OCI-M1 (cell line): Measurements from ENCODE around the gene HEATR5B.

Source experiments
- DNase-seq: peaks from one replicate; lab custom pipeline; 2025; lab: John Stamatoyannopoulos, UW

HEATR5B gene

DNA sequence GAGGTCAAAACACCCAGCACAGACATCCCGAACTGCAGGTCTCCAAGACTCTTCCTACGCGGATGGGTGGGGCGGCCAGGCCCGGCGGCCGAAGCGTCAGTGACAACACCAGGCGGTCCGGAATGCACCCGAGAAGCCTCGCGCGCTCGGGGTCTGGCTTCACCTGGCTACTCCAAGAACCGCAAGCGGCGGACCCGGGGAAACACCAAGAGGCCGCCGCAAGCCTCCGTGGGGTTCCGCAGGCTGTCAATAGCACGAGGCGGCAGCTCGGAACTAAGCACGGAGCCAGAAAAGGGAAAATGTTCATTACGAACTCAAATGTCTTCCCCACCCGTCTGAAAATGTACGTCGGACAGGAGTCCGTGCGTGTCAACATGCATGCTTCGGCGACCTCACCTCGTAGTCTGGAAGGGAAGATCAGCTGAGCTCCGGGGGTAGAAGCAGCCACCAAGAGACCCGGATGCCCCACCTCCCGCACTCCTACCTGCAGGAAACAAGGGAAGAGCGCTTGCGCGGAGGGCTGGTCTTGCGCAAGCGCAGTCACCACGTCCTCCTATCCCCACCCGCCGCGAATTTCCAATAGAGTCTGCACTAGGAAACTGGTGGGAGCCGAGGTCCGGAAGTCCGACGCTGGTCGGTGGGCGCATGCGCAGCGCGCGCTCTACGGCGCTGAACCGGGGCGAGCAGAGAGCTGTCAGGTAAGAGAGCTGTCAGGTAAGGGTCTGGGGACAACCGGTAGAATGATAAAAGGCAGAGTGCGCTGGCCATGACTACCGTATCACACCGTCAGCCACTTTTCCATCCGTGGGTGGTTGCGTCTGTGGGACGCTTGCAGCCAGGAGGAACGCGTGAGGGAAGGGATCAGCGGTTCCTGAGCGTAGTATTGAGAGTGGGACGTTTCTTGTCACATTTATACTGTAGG lies at the start of gene HEATR5B, which contains the start of gene GPATCH11:
TSS of gene HEATR5B (minus strand) at position 500 of the 922 bp plus-strand sequence. CDS start 958 bp downstream, outside the sequence.
TSS of gene GPATCH11 (plus strand) at position 646 of the 922 bp plus-strand sequence. CDS start 3,864 bp downstream, outside the sequence.
- DNase-seq: peak; percentile 97

DNA sequence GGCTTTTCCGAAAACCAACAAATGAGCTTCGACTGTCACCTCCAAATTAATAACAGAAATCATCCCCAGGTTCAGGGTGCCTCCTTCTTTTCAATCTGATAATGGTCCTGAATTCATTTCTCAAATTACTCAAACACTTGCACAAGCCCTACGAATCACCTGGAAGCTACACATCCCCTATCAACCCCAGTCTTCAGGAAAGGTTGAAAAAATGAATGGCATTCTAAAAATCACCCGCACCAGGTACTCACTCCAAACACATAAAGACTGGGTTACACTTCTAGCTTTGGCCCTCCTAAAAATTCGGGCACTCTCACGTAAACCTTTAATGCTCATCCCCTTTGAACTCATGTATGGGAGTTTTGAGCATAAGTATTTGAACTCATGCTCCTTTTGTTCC lies 48.7 kb upstream of the HEATR5B start:
- no peak for DNase-seq

- DNase-seq: no peak
Observed at GRCh38 chr2:37125416-37125815, 41.2 kb upstream of the HEATR5B start.

DNA sequence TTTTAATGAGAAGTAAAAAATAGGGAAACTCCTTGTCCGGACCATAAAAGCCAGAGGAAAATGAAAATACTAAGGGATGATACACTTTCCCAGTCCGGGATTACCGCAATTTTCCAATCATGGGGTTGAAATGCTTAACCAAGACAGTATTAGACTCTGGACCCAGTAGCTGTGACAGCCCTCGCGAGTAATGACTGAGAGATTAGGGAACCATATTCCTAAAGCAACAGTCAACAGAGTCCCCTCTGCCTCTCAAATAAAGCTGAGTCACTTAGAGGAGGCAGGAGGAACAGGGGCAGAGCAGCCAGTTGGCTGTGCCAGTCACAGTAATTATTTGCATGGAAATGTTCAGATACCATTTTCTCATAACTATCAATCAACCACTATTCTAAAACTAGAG lies 35.0 kb upstream of the HEATR5B start:
- peak; percentile 6 for DNase-seq

DNA sequence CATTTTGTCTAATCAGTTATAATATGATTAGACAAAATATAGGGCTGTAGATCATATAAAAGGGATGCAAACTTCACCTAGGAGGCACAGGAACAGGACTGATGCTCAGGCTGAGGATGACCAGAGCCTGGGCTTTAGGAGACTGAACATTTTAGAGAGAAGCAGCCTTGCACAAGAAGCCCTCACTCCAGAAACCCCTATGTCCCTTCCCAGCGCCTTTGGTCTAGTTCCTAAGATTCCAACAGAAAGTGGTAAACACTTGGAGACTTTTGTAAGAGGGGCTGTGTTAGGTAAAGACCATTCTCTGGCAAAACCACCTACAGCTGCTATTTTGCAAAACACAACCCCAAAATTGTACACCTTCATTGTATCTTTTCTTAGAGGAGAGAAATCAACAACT lies 33.4 kb upstream of the HEATR5B start:
- no peak for DNase-seq

- DNase-seq: no peak
Observed at GRCh38 chr2:37111958-37112357, 27.8 kb upstream of the HEATR5B start.

- DNase-seq: no peak
Observed at GRCh38 chr2:37110306-37111212, 26.4 kb upstream of the HEATR5B start.

DNA sequence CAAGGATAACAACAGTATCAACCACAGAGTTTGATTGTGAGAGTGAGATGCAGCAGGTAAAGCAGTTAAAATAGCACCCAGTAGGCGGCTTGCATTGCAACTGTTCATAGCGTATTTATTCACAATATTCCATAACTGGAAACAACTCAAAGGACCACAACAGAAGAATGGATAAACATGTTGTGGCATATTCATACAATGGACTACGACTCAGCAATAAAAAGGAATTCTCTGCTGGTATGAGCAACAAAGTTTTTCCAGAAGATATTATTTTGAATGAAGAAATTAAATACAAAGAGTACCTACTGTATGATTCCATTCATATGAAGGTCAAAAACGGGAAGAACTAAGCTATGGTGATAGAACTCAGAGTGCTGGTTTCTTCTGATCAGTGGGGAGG lies 25.4 kb upstream of the HEATR5B start:
- no peak for DNase-seq

DNA sequence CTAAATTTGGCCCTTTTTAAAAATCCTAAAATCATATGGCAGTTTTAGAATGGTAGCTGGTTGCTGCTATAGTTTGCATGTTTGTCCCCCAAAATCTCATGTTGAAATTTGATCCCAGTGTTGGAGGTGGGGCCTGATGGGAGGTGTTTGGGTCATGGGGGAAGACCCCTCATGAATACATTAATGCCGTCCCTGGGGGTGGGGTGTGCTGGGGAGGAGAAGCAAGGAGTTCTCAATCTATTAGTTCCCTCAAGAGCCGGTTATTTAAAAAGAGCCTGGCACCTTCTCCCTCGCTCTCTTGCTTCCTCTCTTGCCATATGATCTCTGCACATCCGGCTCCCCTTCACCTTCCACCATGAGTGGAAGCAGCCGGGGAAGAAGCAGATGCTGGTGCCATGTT lies 21.0 kb upstream of the HEATR5B start:
- no peak for DNase-seq

GRCh38 chr2:37104178-37104577 lies 20.0 kb upstream of the HEATR5B start:
- no peak for DNase-seq

DNA sequence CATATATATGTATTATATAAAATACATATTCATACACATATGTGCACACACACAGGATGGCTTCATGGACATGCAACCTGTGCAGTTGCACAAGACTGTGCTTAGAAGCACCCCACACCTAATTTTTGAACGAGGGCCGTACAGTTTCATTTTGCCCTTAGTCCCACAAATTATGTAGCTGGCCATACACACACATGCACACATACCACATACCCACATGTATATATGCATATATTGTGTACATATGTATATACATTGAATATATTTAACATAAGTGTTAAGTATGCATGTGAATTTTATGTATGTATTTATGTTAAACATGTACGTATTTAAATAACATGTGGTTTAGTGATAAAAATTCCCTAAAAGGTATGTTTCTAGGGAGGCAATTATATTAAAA lies 18.4 kb upstream of the HEATR5B start:
- DNase-seq: no peak

DNA sequence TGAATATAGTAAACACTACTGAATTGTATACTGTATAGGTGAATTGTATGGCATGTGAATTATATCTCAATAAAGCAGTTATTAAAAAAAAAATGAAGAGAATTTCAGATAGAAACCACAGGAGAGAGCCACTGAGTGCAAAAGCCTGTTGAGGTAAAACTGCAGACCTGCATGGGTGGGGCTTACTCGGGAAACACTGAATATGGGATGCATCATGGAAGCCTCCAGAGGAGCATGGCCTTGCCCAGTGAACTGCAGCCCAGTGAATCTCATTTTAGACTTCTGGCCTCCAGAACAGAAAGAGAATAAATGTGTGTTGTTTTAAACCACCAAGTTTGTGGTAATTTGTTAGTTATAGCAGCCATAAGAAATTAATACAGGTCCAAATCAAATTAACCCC lies 15.9 kb upstream of the HEATR5B start:
- no peak for DNase-seq

DNA sequence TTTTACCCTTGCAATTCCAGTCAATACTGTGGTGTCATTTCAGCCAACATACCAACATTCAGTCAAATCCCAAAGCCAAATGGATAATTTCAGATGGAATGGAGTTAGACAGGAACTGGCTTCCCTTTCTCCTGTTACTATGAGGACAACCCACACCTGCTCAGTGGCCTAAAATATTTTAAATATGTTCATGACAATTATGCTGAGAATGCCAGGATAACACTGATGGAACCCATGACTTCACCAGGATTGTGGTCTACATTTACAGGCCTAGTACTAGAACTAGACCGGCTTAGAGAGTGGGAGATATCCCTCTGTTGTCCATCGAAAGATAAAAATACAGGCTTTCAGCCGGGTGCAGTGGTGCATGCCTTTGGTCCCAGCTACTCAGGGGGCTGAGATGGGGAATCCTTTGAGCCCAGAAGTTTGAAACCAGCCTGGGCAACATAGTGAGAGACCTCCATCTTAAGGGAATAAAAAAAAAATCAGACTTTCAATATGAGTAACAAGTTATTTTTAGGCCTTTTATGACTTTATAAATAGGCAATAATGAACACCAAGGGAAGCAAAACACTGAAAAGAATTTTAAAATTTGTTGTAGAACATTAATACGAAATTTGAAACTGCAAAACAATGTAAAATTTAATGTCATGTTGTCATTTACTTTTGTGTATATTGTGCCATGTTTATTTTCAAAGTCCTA lies 14.4 kb upstream of the HEATR5B start:
- DNase-seq: no peak

DNA sequence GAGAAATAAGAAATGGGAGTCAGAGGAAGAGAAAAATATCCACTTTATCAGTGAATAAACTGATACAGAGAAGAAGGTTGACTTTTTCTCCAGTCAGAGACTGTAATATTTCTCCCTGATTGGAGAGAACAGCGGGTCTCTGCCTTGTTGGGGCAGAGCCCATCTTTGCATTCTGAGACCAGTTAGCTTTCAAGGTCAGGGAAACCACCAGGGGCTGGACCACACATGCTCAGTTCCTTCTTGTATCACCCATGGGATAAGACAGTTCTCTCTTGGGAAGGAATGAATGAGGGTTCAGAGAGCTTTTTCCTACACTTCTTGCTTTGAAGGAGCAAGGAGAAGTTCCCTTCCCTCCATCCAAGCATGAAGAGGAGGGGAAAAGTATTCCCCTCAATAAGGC lies 12.4 kb upstream of the HEATR5B start:
- DNase-seq: no peak

DNA sequence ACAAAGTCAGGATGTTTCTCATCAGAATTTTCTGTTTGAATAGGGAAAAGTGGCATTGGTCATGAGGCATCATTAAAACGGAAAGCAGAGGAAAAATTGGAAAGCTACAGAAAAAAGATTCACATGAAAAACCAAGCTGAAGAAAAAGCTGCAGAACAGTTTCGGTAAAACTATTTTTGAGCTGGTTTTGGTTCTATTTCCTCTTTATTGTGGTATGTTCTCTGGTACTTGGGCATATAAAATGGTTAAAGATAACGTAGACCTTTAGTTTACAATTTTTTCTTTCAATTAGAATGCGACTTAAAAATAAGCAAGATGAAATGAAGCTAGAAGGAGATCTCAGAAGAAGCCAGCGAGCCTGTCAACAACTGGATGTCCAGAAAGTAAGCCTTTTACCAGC lies 7.7 kb upstream of the HEATR5B start:
- no peak for DNase-seq

DNA sequence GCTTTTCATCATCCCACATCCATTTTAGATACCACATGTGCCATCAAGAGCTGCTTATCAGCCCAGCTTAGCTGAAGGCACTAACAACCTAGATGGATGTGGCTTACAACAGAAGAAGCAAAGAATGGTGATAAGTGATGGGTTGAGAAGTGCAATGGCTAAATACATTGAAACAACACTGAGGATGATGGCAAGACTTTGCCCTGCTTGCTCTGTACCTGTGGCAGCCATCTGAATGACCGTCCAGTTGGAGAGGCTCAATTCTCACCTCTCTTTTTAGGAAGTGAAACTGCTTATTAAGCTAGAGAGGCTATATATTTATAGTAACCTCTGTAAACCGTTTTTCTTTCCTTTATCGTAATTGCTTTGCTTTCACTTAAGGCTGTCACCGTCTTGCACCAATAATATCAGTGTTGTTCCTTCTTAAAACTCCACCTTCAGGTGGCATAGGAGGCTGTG lies 5.9 kb upstream of the HEATR5B start:
- no peak for DNase-seq

GRCh38 chr2:37085731-37086147 lies 1.6 kb upstream of the HEATR5B start:
- DNase-seq: peak; percentile 37

GRCh38 chr2:37084797-37085196 lies 625 bp upstream of the HEATR5B start:
- DNase-seq: no peak

DNA sequence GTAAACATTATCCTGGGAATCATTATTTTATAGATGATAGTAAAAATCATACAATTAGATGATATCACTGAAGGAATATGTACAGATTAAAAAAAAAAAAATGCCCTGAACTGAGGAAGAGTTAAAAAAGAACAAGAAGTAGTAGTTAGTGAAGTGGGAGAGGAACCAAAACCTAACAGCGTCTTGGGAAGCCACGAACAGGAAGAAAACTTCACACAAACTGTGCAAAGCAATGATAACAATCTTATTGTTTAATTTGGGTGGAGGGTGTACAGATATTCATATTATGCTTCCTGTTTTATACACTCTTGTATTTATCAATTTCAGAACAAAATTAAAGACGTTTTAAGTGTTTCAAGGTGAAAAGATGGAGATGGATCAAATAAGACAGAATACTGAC lies 3.5 kb downstream of the HEATR5B start:
- peak; percentile 52 for DNase-seq

GRCh38 chr2:37080266-37080665 lies 3.9 kb downstream of the HEATR5B start:
- no peak for DNase-seq

DNA sequence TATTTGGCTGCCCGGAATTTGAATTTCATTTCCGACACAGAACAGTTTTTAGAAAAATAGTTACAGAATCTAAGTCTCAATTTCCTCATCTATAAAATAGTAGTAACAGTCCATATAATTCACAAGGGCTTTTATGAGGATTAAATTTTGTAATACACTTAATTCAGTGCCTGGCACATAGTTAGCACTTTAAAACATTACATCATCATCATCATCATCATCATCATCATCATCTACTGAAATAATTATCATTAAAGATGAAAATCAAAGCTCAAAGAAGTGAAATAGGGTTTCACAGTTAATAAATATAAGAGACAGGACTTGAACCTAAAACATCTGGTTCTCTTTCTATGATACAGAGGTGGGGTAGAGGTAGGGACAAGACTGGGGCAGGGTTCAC lies 13.2 kb downstream of the HEATR5B start:
- no peak for DNase-seq

DNA sequence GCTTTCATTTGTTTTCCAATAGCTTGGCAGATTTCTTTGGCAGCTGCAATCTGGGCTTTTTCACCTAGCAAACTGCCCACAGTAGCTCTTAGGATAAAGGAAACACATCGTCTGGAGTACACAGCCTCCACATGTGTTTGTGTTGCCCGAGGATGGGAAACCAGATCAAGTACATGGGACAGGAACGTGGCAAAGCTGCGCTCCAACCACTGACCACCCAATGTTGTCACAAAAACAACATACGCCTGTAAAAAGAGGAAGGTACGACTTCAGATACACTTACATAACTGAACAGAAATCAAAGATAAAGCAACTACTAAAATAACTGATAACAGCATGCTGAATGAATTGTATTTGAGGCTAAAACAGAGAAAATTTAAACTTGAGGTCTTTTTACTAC lies 15.5 kb downstream of the HEATR5B start:
- DNase-seq: no peak
